PC-9 (cell line): ENCODE measurements around the gene RNF20.

Experiments
- EZH2 ChIP-seq: fragments of 200-600 bp; sonication (generic); IDR thresholded peaks from 2 replicates; pipeline ENCODE4 v1.8.0; 2017; ENCODE audit warnings: antibody characterized with exemption, low read depth
- TF ChIP-seq, protein P1 (sequence below): fragments of 200-600 bp; sonication (generic); conservative IDR thresholded peaks from 2 replicates; pipeline ENCODE4 v1.6.1; 2017; ENCODE audit warnings: mixed run types, antibody characterized with exemption, mild to moderate bottlenecking, moderate library complexity

DNA sequence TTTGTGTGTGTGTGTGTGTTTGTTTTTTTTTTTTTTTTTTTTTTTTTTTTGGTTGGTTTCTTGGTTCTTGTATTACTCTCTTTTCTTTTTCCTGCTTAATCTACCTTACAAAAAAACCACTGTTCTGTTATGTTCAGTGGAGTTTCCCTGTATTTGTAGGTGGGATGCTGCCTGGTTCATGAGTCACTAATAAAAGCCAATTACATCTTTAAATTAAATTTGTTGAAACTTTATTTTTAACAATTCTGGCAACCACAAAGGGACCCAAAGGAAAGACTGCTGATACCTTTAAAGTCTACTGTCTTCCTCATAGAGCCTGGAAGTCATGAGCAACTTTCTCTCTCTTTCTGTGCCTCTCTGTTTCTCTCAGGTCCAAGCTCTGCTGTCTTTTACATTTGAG lies 29.5 kb upstream of the RNF20 start:
- no peak for TF ChIP-seq EZH2
- TF ChIP-seq, protein P1, sequence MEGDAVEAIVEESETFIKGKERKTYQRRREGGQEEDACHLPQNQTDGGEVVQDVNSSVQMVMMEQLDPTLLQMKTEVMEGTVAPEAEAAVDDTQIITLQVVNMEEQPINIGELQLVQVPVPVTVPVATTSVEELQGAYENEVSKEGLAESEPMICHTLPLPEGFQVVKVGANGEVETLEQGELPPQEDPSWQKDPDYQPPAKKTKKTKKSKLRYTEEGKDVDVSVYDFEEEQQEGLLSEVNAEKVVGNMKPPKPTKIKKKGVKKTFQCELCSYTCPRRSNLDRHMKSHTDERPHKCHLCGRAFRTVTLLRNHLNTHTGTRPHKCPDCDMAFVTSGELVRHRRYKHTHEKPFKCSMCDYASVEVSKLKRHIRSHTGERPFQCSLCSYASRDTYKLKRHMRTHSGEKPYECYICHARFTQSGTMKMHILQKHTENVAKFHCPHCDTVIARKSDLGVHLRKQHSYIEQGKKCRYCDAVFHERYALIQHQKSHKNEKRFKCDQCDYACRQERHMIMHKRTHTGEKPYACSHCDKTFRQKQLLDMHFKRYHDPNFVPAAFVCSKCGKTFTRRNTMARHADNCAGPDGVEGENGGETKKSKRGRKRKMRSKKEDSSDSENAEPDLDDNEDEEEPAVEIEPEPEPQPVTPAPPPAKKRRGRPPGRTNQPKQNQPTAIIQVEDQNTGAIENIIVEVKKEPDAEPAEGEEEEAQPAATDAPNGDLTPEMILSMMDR, result no peak
